ENCODE data around the gene TALDO1. TPM values are rescaled to one million over a fixed set of nuclear protein-coding genes. Genes with fewer than 3 reads are reported as not detected.

Gene TALDO1
- total RNA-seq, 1 experiment from 2014 or later: 379 TPM

GRCh38 chr11:772429-773390 lies 25.4 kb downstream of the TALDO1 start:
- Mint-ChIP-seq H3K9me3 (ENCODE audit: low read depth, unreplicated experiment) (no peaks in the 10 kb centered on the region), H3K4me3 (ENCODE audit: low read depth, unreplicated experiment) (no peak overlapping the region), H3K27me3 (ENCODE audit: unreplicated experiment) (no peaks in the 10 kb centered on the region), H3K27ac (ENCODE audit: unreplicated experiment) (no peak overlapping the region), H3K4me1 (ENCODE audit: low read depth, unreplicated experiment) (peaks cover 13% of the 10 kb centered on the region), H3K36me3 (ENCODE audit: insufficient read depth, unreplicated experiment) (peaks cover 65% of the 10 kb centered on the region)
- CTCF ChIA-PET: no interaction called here
- no peak for TF ChIP-seq CTCF (IDR thresholded peaks at IDR 0.05; ENCODE audit: unreplicated experiment)
- intact Hi-C loops (cut with micrococcal nuclease; ENCODE audit: unreplicated experiment): no loop called here
- BruUV-seq (replicated peaks): no TSS peak
- DNase-seq: no peak

GRCh38 chr11:773425-773824 lies 26.2 kb downstream of the TALDO1 start:
- H3K9me3 Mint-ChIP-seq (ENCODE audit: low read depth, unreplicated experiment): no peaks in the 10 kb centered on the region
- H3K27ac Mint-ChIP-seq (ENCODE audit: unreplicated experiment): peak overlapping the region; percentile 60
- CTCF ChIA-PET: no interaction called here
- intact Hi-C loops (cut with micrococcal nuclease; ENCODE audit: unreplicated experiment): no loop called here
- H3K36me3 Mint-ChIP-seq (ENCODE audit: insufficient read depth, unreplicated experiment): peaks cover 65% of the 10 kb centered on the region
- DNase-seq: no peak
- BruUV-seq (replicated peaks): no TSS peak
- no peak overlapping the region for H3K4me3 Mint-ChIP-seq (ENCODE audit: low read depth, unreplicated experiment)
- H3K4me1 Mint-ChIP-seq (ENCODE audit: low read depth, unreplicated experiment): peaks cover 13% of the 10 kb centered on the region
- no peaks in the 10 kb centered on the region for H3K27me3 Mint-ChIP-seq (ENCODE audit: unreplicated experiment)
- no peak for TF ChIP-seq CTCF (IDR thresholded peaks at IDR 0.05; ENCODE audit: unreplicated experiment)

- Mint-ChIP-seq H3K36me3 (ENCODE audit: insufficient read depth, unreplicated experiment) (peaks cover 67% of the 10 kb centered on the region), H3K27ac (ENCODE audit: unreplicated experiment) (peak overlapping the region; percentile 60), H3K27me3 (ENCODE audit: unreplicated experiment) (no peaks in the 10 kb centered on the region), H3K4me1 (ENCODE audit: low read depth, unreplicated experiment) (peaks cover 13% of the 10 kb centered on the region), H3K4me3 (ENCODE audit: low read depth, unreplicated experiment) (no peak overlapping the region), H3K9me3 (ENCODE audit: low read depth, unreplicated experiment) (no peaks in the 10 kb centered on the region)
- intact Hi-C loops (cut with micrococcal nuclease; ENCODE audit: unreplicated experiment): no loop called here
- no peak for TF ChIP-seq CTCF (IDR thresholded peaks at IDR 0.05; ENCODE audit: unreplicated experiment)
- no peak for DNase-seq
- BruUV-seq (replicated peaks): no TSS peak
- CTCF ChIA-PET: no interaction called here
Observed at GRCh38 chr11:773830-774229, 26.6 kb downstream of the TALDO1 start.

GRCh38 chr11:774873-775592 lies 27.8 kb downstream of the TALDO1 start:
- intact Hi-C loops (cut with micrococcal nuclease; ENCODE audit: unreplicated experiment): no loop called here
- Mint-ChIP-seq H3K27me3 (ENCODE audit: unreplicated experiment) (no peaks in the 10 kb centered on the region), H3K4me3 (ENCODE audit: low read depth, unreplicated experiment) (peak overlapping the region; percentile 96), H3K36me3 (ENCODE audit: insufficient read depth, unreplicated experiment) (peaks cover 65% of the 10 kb centered on the region), H3K27ac (ENCODE audit: unreplicated experiment) (no peak overlapping the region), H3K9me3 (ENCODE audit: low read depth, unreplicated experiment) (no peaks in the 10 kb centered on the region), H3K4me1 (ENCODE audit: low read depth, unreplicated experiment) (peaks cover 13% of the 10 kb centered on the region)
- CTCF ChIA-PET: interaction anchor here (0.7 to 1.2 kb wide), 5 partner anchors 15 to 199 kb away, joined by 3 to 5 read pairs (median 5); partner anchors contain the start of genes CEND1 and PHRF1
- no TSS peak for BruUV-seq (replicated peaks)
- peak; percentile 66 for DNase-seq
- no peak for TF ChIP-seq CTCF (IDR thresholded peaks at IDR 0.05; ENCODE audit: unreplicated experiment)
